ENCODE data around the gene PDE7B.

- TF ChIP-seq CTCF (IDR thresholded peaks at IDR 0.05; ENCODE audit: low read depth, low read length, missing input control) (no peak), TAF1 (conservative IDR thresholded peaks at IDR 0.05) (no peak), JUND (IDR thresholded peaks at IDR 0.05) (no peak), RAD21 (IDR thresholded peaks at IDR 0.05) (no peak), REST (IDR thresholded peaks at IDR 0.05) (no peak), YY1 (IDR thresholded peaks at IDR 0.05) (no peak), ATF3 (IDR thresholded peaks at IDR 0.05) (no peak), EGR1 (IDR thresholded peaks at IDR 0.05; ENCODE audit: low read depth in 2 of 2) (no peak), MAX (IDR thresholded peaks at IDR 0.05) (no peak), HNF4G (IDR thresholded peaks at IDR 0.05) (no peak)
These were observed 55.0 kb downstream of the PDE7B start for GRCh38 chr6:135906542-135906941.
